Tibial nerve (tissue), 4 donors: Measurements from ENCODE around the gene SMARCC1. TPM values are rescaled to one million over a fixed set of nuclear protein-coding genes. Genes with fewer than 3 reads are reported as not detected.

Experiments used
- DNase-seq, 2 donors: peaks; one replicate each; pipeline ENCODE4 v3.0.0-alpha.2; 2019; ENCODE audit warnings: low spot score in 2 of 2
- H3K27ac ChIP-seq, 4 donors: fragments of 200-600 bp; sonication (generic) in 3 of 4; one replicate each; pipeline ENCODE4 v1.5.1; 2017 to 2019; ENCODE audit warnings: mild to moderate bottlenecking in 1 of 4
- H3K27me3 ChIP-seq, 2 donors: fragments of 200-600 bp; sonication (generic) in 1 of 2; one replicate each; pipeline versions ENCODE4 v1.5.1 to v1.6.0; 2017 to 2019
- H3K36me3 ChIP-seq, 3 donors: fragments of 200-600 bp; sonication (generic); one replicate each; pipeline ENCODE4 v1.5.1; 2018 to 2019
- H3K4me1 ChIP-seq, 4 donors: fragments of 200-600 bp; sonication (generic) in 3 of 4; one replicate each; pipeline ENCODE4 v1.5.1; 2017 to 2019
- H3K4me3 ChIP-seq, 4 donors: fragments of 200-600 bp; sonication (generic) in 3 of 4; one replicate each; pipeline ENCODE4 v1.5.1; 2017 to 2019; ENCODE audit warnings: mild to moderate bottlenecking in 1 of 4, moderate library complexity in 1 of 4
- H3K9me3 ChIP-seq, 4 donors: fragments of 200-600 bp; sonication (generic) in 3 of 4; one replicate each; pipeline ENCODE4 v1.5.1; 2017 to 2019
- CTCF ChIP-seq, 5 experiments: fragments of 200-600 bp in 3 of 5; fragments of 450-650 bp in 2 of 5; sonication (generic) in 3 of 5; IDR thresholded peaks; one replicate each; pipeline ENCODE4 v1.5.1; 2016 to 2019; ENCODE audit warnings: antibody characterized with exemption in 5 of 5, mild to moderate bottlenecking in 3 of 5, moderate library complexity in 2 of 5
- EP300 ChIP-seq, 2 donors: sonication (generic); formaldehyde crosslinking; IDR thresholded peaks; one replicate each; pipeline ENCODE4 v1.6.1; 2017; ENCODE audit warnings: antibody characterized with exemption in 2 of 2, mild to moderate bottlenecking in 1 of 2
- POLR2A ChIP-seq, 2 donors: fragments of 450-650 bp; IDR thresholded peaks; one replicate each; pipeline ENCODE4 v1.6.1; 2017; ENCODE audit warnings: antibody characterized with exemption in 2 of 2, mild to moderate bottlenecking in 2 of 2, moderate library complexity in 2 of 2
- WGBS, 2 donors: methylation state at CpG; one replicate each; pipeline ENCODE4 v1.1.5; 2018; 5-methylcytosine and 5-hydroxymethylcytosine counted together
- total RNA-seq, 4 donors: library from RNA; depleted of rRNA; stranded (reverse); fragments of >200 nt; gene quantifications; one replicate each; pipeline ENCODE4 v1.1.0, GENCODE V29; 2016

The SMARCC1 gene
- total RNA-seq, 4 donors from 2014 or later, result 27.8 to 37.4 (median 36.1) TPM

- H3K27me3 ChIP-seq, result peaks cover 0 to 27% of the 10 kb centered on the region in 2 donors
- no peak overlapping the region for H3K27ac ChIP-seq
- peak overlapping the region; percentile 60 to 81 (median 62) for H3K4me3 ChIP-seq
- H3K4me1 ChIP-seq, result peaks cover 0 to 17% (median 10%) of the 10 kb centered on the region in 4 donors
- WGBS, 2 donors, result 0 to 2% methylated on average over 4 to 11 of the region's 57 CpGs
- TF ChIP-seq POLR2A (IDR thresholded peaks at IDR 0.05) (no peak), CTCF (IDR thresholded peaks at IDR 0.05) (no peak), EP300 (IDR thresholded peaks at IDR 0.05) (no peak)
- H3K36me3 ChIP-seq, result no peaks in the 10 kb centered on the region
- DNase-seq, result no peak
- H3K9me3 ChIP-seq, result no peaks in the 10 kb centered on the region
Observed at GRCh38 chr3:47578119-47578632, 203.5 kb downstream of the SMARCC1 start.

GRCh38 chr3:47577583-47578118 is 204.0 kb downstream of the SMARCC1 start:
- no peak overlapping the region for H3K27ac ChIP-seq
- peaks cover 0 to 17% (median 10%) of the 10 kb centered on the region in 4 donors for H3K4me1 ChIP-seq
- H3K4me3 ChIP-seq, result peak overlapping the region; percentile 60 to 81 (median 62)
- H3K9me3 ChIP-seq, result no peaks in the 10 kb centered on the region
- H3K27me3 ChIP-seq, result peaks cover 0 to 27% of the 10 kb centered on the region in 2 donors
- 7 to 9% methylated on average over 23 to 39 of the region's 49 CpGs for WGBS, 2 donors
- TF ChIP-seq CTCF (IDR thresholded peaks at IDR 0.05), result no peak
- TF ChIP-seq POLR2A (IDR thresholded peaks at IDR 0.05), result no peak
- no peak for TF ChIP-seq EP300 (IDR thresholded peaks at IDR 0.05)
- no peak for DNase-seq
- H3K36me3 ChIP-seq, result no peaks in the 10 kb centered on the region

GRCh38 chr3:47573190-47574172 is 208.2 kb downstream of the SMARCC1 start:
- DNase-seq, result no peak
- H3K36me3 ChIP-seq, result no peaks in the 10 kb centered on the region
- H3K4me1 ChIP-seq, result peaks cover 0 to 10% (median 6%) of the 10 kb centered on the region in 4 donors
- TF ChIP-seq POLR2A (IDR thresholded peaks at IDR 0.05), result no peak
- TF ChIP-seq EP300 (IDR thresholded peaks at IDR 0.05), result no peak
- no peak for TF ChIP-seq CTCF (IDR thresholded peaks at IDR 0.05)
- peaks cover 0 to 20% of the 10 kb centered on the region in 2 donors for H3K27me3 ChIP-seq
- H3K9me3 ChIP-seq, result no peaks in the 10 kb centered on the region
- 61 to 63% methylated on average over 9 of the region's 9 CpGs for WGBS, 2 donors
- H3K4me3 ChIP-seq, result no peak overlapping the region
- H3K27ac ChIP-seq, result no peak overlapping the region

- WGBS, 2 donors, result 42 to 49% methylated on average over 10 of the region's 10 CpGs
- no peak overlapping the region for H3K4me3 ChIP-seq
- no peaks in the 10 kb centered on the region for H3K36me3 ChIP-seq
- H3K4me1 ChIP-seq, result no peaks in the 10 kb centered on the region
- DNase-seq, result no peak
- H3K9me3 ChIP-seq, result no peaks in the 10 kb centered on the region
- TF ChIP-seq POLR2A (IDR thresholded peaks at IDR 0.05) (no peak), EP300 (IDR thresholded peaks at IDR 0.05) (no peak), CTCF (IDR thresholded peaks at IDR 0.05) (no peak)
- H3K27ac ChIP-seq, result no peak overlapping the region
- H3K27me3 ChIP-seq, result peaks cover 0 to 6% of the 10 kb centered on the region in 2 donors
Observed at GRCh38 chr3:47571391-47572175, 210.1 kb downstream of the SMARCC1 start.
